ENCODE results near the gene PRKAR2B.

GRCh38 chr7:107151538-107151937 is 107.0 kb downstream of the PRKAR2B start:
- TF ChIP-seq, protein P1, sequence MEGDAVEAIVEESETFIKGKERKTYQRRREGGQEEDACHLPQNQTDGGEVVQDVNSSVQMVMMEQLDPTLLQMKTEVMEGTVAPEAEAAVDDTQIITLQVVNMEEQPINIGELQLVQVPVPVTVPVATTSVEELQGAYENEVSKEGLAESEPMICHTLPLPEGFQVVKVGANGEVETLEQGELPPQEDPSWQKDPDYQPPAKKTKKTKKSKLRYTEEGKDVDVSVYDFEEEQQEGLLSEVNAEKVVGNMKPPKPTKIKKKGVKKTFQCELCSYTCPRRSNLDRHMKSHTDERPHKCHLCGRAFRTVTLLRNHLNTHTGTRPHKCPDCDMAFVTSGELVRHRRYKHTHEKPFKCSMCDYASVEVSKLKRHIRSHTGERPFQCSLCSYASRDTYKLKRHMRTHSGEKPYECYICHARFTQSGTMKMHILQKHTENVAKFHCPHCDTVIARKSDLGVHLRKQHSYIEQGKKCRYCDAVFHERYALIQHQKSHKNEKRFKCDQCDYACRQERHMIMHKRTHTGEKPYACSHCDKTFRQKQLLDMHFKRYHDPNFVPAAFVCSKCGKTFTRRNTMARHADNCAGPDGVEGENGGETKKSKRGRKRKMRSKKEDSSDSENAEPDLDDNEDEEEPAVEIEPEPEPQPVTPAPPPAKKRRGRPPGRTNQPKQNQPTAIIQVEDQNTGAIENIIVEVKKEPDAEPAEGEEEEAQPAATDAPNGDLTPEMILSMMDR (IDR thresholded peaks at IDR 0.05), result no peak
- TF ChIP-seq POLR2A (IDR thresholded peaks at IDR 0.05), result no peak

Data from Peyer's patch (tissue), 4 donors.